NCI-H774 (cell line): Measurements from ENCODE around the gene MTERF1.
"Not testable (repeated sequence)": the region's sequence is repeated elsewhere in the genome, so short reads cannot be mapped to it uniquely, and the experiment has no call there.

Experiments
- DNase-seq: peaks from one replicate; lab custom pipeline; 2025; lab: John Stamatoyannopoulos, UW

MTERF1 gene

GRCh38 chr7:91880413-91881241 lies at the start of gene MTERF1:
Gene MTERF1 (minus strand): TSS chr7:91880702. CDS start chr7:91880083, 619 bp downstream.
- peak; percentile 92 for DNase-seq

- DNase-seq, result no peak
Measured at GRCh38 chr7:91929463-91929862, 49.0 kb upstream of the MTERF1 start.

- no peak for DNase-seq
Measured at GRCh38 chr7:91927912-91928311, 47.4 kb upstream of the MTERF1 start.

GRCh38 chr7:91922857-91923256 lies 42.4 kb upstream of the MTERF1 start:
- DNase-seq, result no peak

GRCh38 chr7:91918356-91918755 lies 37.9 kb upstream of the MTERF1 start:
- no peak for DNase-seq

GRCh38 chr7:91916051-91916440 lies 35.5 kb upstream of the MTERF1 start:
- no peak for DNase-seq

- no peak for DNase-seq
Measured at GRCh38 chr7:91915401-91916050, 35.0 kb upstream of the MTERF1 start.

- DNase-seq, result no peak
Measured at GRCh38 chr7:91913612-91914011, 33.1 kb upstream of the MTERF1 start.

- DNase-seq, result no peak
Measured at GRCh38 chr7:91912494-91912893, 32.0 kb upstream of the MTERF1 start.

- no peak for DNase-seq
Measured at GRCh38 chr7:91911121-91911520, 30.6 kb upstream of the MTERF1 start.

GRCh38 chr7:91910171-91910570 lies 29.7 kb upstream of the MTERF1 start:
- no peak for DNase-seq

GRCh38 chr7:91899563-91899962 lies 19.1 kb upstream of the MTERF1 start:
- DNase-seq, result no peak

GRCh38 chr7:91898240-91898992 lies 17.9 kb upstream of the MTERF1 start:
- DNase-seq, result no peak

GRCh38 chr7:91894781-91895480 lies 14.4 kb upstream of the MTERF1 start:
- no peak for DNase-seq

- not testable (repeated sequence) for DNase-seq
Measured at GRCh38 chr7:91893699-91894098, 13.2 kb upstream of the MTERF1 start.

GRCh38 chr7:91892821-91893340 lies 12.4 kb upstream of the MTERF1 start:
- DNase-seq, result peak; percentile 62

- no peak for DNase-seq
Measured at GRCh38 chr7:91892099-91892705, 11.7 kb upstream of the MTERF1 start.

- not testable (repeated sequence) for DNase-seq
Measured at GRCh38 chr7:91888271-91889175, 8.0 kb upstream of the MTERF1 start.

GRCh38 chr7:91887336-91888213 lies 7.1 kb upstream of the MTERF1 start:
- not testable (repeated sequence) for DNase-seq
